HepG2 (cell line): Measurements from ENCODE around the gene SETD3. TPM values are rescaled to one million over a fixed set of nuclear protein-coding genes. Genes with fewer than 3 reads are reported as not detected.

Source experiments
- ATAC-seq: fragments of 200-7000 bp; cut with Tn5 transposase; 3 replicates; pipeline ENCODE4 v1.9.1; 2020; ENCODE audit warnings: mild to moderate bottlenecking, moderate library complexity
- BruUV-seq: library from RNA; stranded (reverse); fragments of 400-500 nt; replicated peaks from 2 replicates; lab custom pipeline; 2021; lab: Mats Ljungman, UMichigan
- CTCF ChIA-PET: fragments of 300-600 bp; formaldehyde crosslinking; extraction: SDS; loops from one replicate; lab custom pipeline; 2021; ENCODE audit warnings: low total read pairs, inconsistent platforms, low intra/inter-chr PET ratio; lab: Yijun Ruan, JAX
- POLR2A ChIA-PET: fragments of 350-600 bp; sonication (Branson Sonifier 250); formaldehyde crosslinking; loops from one replicate; lab custom pipeline; 2020; ENCODE audit warnings: antibody characterized with exemption, inconsistent platforms; lab: Yijun Ruan, JAX
- DNase-seq: peaks from one replicate; pipeline ENCODE4 v3.0.0-alpha.2; 2015; ENCODE audit warnings: low spot score
- FAIRE-seq: peaks from 3 replicates; lab custom pipeline; 2011; peaks lifted over from hg19 to GRCh38; lab: Jason Lieb, UNC
- H2AFZ ChIP-seq: one replicate; pipeline ENCODE4 v1.6.1; 2011; ENCODE audit warnings: low read length, inconsistent platforms
- H3K27ac ChIP-seq: fragments of 300-600 bp; 3 replicates; pipeline ENCODE4 v1.8.0; 2011; ENCODE audit warnings: mixed run types, mild to moderate bottlenecking, mixed read lengths, low read length, inconsistent platforms; ENCODE audit not compliant: insufficient read depth; ENCODE audit errors: extremely low read length
- H3K27me3 ChIP-seq, 2 experiments: fragments of 200-600 bp in 1 of 2; 2 replicates in 1 of 2; 3 replicates in 1 of 2; pipeline versions ENCODE4 v1.6.0 to v1.8.0; 2011; ENCODE audit warnings: low read length in 2 of 2, mild to moderate bottlenecking in 2 of 2, moderate library complexity in 2 of 2, inconsistent platforms in 1 of 2; ENCODE audit not compliant: insufficient read depth in 2 of 2, control insufficient read depth in 1 of 2
- H3K36me3 ChIP-seq, 2 experiments: fragments of 200-600 bp in 1 of 2; replicated peaks in 1 of 2; 2 replicates in 1 of 2; 3 replicates in 1 of 2; pipeline versions ENCODE4 v1.5.1 to v1.8.0; 2011; ENCODE audit warnings: low read length in 2 of 2, inconsistent platforms in 1 of 2; ENCODE audit not compliant: insufficient read depth in 2 of 2, control insufficient read depth in 1 of 2
- H3K4me1 ChIP-seq: 2 replicates; pipeline ENCODE4 v1.5.1; 2012; ENCODE audit warnings: low read length, inconsistent platforms; ENCODE audit not compliant: insufficient read depth
- H3K4me2 ChIP-seq: 2 replicates; pipeline ENCODE4 v1.6.0; 2011; ENCODE audit warnings: low read depth, low read length, inconsistent platforms
- H3K4me3 ChIP-seq, 3 experiments: fragments of 200-600 bp in 1 of 3; sonication (generic), shearing (Covaris generic) in 1 of 3; replicated peaks in 1 of 3; 2 replicates each; pipeline ENCODE4 v1.5.1; 2011 to 2016; ENCODE audit warnings: low read length in 3 of 3, inconsistent platforms in 2 of 3, low read depth in 2 of 3, mild to moderate bottlenecking in 2 of 3, control low read depth in 1 of 3, mixed read lengths in 1 of 3; ENCODE audit not compliant: insufficient read depth in 1 of 3
- H3K79me2 ChIP-seq: one replicate; pipeline ENCODE4 v1.6.1; 2011; ENCODE audit warnings: low read length, inconsistent platforms; ENCODE audit not compliant: insufficient read depth
- H3K9ac ChIP-seq: 2 replicates; pipeline ENCODE4 v1.6.0; 2011; ENCODE audit warnings: mild to moderate bottlenecking, low read depth, low read length, inconsistent platforms; ENCODE audit not compliant: insufficient read depth
- H3K9me3 ChIP-seq: 2 replicates; pipeline ENCODE4 v1.5.1; 2012; ENCODE audit warnings: mild to moderate bottlenecking, low read length
- H4K20me1 ChIP-seq: 2 replicates; pipeline ENCODE4 v1.6.0; 2011; ENCODE audit warnings: inconsistent platforms, mild to moderate bottlenecking, low read length, moderate library complexity; ENCODE audit not compliant: insufficient read depth
- ADNP ChIP-seq: sonication (generic); formaldehyde crosslinking; IDR thresholded peaks from 2 replicates; pipeline ENCODE4 v1.4.0; 2020; ENCODE audit warnings: missing genetic modification reagents
- DRAP1 ChIP-seq: IDR thresholded peaks from 2 replicates; pipeline ENCODE4 v1.6.1; 2016; ENCODE audit warnings: missing genetic modification reagents, missing compliant biosample characterization
- EP300 ChIP-seq, 3 experiments: sonication (generic) in 1 of 3; formaldehyde crosslinking in 1 of 3; IDR thresholded peaks; 2 replicates each; pipeline versions ENCODE4 v1.5.1 to v1.6.1; 2011 to 2020; ENCODE audit warnings: low read depth in 2 of 3, low read length in 2 of 3, borderline replicate concordance in 1 of 3, improper control_type of control experiment in 1 of 3, mild to moderate bottlenecking in 1 of 3, missing genetic modification reagents in 1 of 3, moderate library complexity in 1 of 3
- HBP1 ChIP-seq: IDR thresholded peaks from 2 replicates; pipeline ENCODE4 v1.6.1; 2016; ENCODE audit warnings: low read depth, control low read depth
- HOMEZ ChIP-seq: IDR thresholded peaks from 2 replicates; pipeline ENCODE4 v1.6.1; 2016; ENCODE audit warnings: low read depth
- NCOA2 ChIP-seq: sonication (generic); formaldehyde crosslinking; IDR thresholded peaks from 2 replicates; pipeline ENCODE4 v1.8.0; 2022; ENCODE audit warnings: inconsistent platforms
- NFATC3 ChIP-seq: sonication (generic); formaldehyde crosslinking; IDR thresholded peaks from 2 replicates; pipeline ENCODE4 v1.5.1; 2020; ENCODE audit warnings: mild to moderate bottlenecking, missing genetic modification reagents
- NR1H2 ChIP-seq: sonication (generic); formaldehyde crosslinking; IDR thresholded peaks from 2 replicates; pipeline ENCODE4 v1.8.1; 2022; ENCODE audit warnings: low read depth, missing genetic modification reagents, borderline replicate concordance
- SKIL ChIP-seq: sonication (generic); formaldehyde crosslinking; IDR thresholded peaks from 2 replicates; pipeline ENCODE4 v1.8.0; 2022; ENCODE audit warnings: missing genetic modification reagents, mild to moderate bottlenecking, moderate library complexity, borderline replicate concordance
- TCF7 ChIP-seq: sonication (generic); IDR thresholded peaks from 2 replicates; pipeline ENCODE4 v1.6.1; 2016; ENCODE audit warnings: antibody characterized with exemption, low read depth
- ZBTB14 ChIP-seq: sonication (generic); formaldehyde crosslinking; IDR thresholded peaks from 2 replicates; pipeline ENCODE4 v1.4.0; 2020; ENCODE audit warnings: missing genetic modification reagents
- ZNF224 ChIP-seq: sonication (generic); formaldehyde crosslinking; IDR thresholded peaks from 2 replicates; pipeline ENCODE4 v1.5.0; 2020; ENCODE audit warnings: mild to moderate bottlenecking, missing genetic modification reagents
- ZNF331 ChIP-seq: sonication (generic); formaldehyde crosslinking; IDR thresholded peaks from 2 replicates; pipeline ENCODE4 v1.4.0; 2020; ENCODE audit warnings: missing genetic modification reagents
- ZNF589 ChIP-seq: sonication (generic); formaldehyde crosslinking; conservative IDR thresholded peaks from 2 replicates; pipeline ENCODE4 v1.8.0; 2022; ENCODE audit warnings: mild to moderate bottlenecking, moderate library complexity, missing genetic modification reagents
- ZNF746 ChIP-seq: sonication (generic); formaldehyde crosslinking; IDR thresholded peaks from 2 replicates; pipeline ENCODE4 v1.8.0; 2022; ENCODE audit warnings: mild to moderate bottlenecking, missing genetic modification reagents
- ZNF780A ChIP-seq: sonication (generic); formaldehyde crosslinking; IDR thresholded peaks from 2 replicates; pipeline ENCODE4 v1.8.0; 2022; ENCODE audit warnings: mild to moderate bottlenecking, missing genetic modification reagents, moderate library complexity
- ZZZ3 ChIP-seq: sonication (generic); formaldehyde crosslinking; IDR thresholded peaks from 2 replicates; pipeline ENCODE4 v1.4.0; 2020; ENCODE audit warnings: missing genetic modification reagents, mild to moderate bottlenecking, borderline replicate concordance
- whole genome bisulfite sequencing: methylation state at CpG from one replicate; pipeline ENCODE4 v1.1.6; 2017; ENCODE audit warnings: low lambda C conversion rate; 5-methylcytosine and 5-hydroxymethylcytosine counted together
- in situ Hi-C: cut with HindIII; loops from 2 replicates; pipeline ENCODE4 v1.10.0; 2017; ENCODE audit warnings: low pct_unique_long_range_greater_than_20kb; ENCODE audit not compliant: extremely low pct_ligation_motif_present
- intact Hi-C: fragments of 100-400 bp; cut with micrococcal nuclease; formaldehyde crosslinking; loops from one replicate; pipeline ENCODE4 v1.10.0; 2022; ENCODE audit not compliant: unreplicated experiment
- polyA plus RNA-seq, 8 experiments: library from polyadenylated mRNA; depleted of rRNA in 3 of 8; stranded (reverse) in 7 of 8; unstranded in 1 of 8; fragments of >200 nt; fragmentation: Illumina TruSeq in 4 of 8; extraction: Trizol in 4 of 8; gene quantifications; 2 replicates each; pipeline versions ENCODE4 v1.2.1 to v1.2.3, GENCODE V29; 2011 to 2016; ENCODE audit warnings: low read depth in 4 of 8, missing spikeins in 1 of 8, mixed read lengths in 1 of 8; ENCODE audit not compliant: insufficient read depth in 1 of 8
- total RNA-seq, 5 experiments: library from RNA; depleted of rRNA; stranded (reverse); fragments of >200 nt; fragmentation: Illumina TruSeq; extraction: Trizol; gene quantifications; 2 replicates each; pipeline ENCODE4 v1.2.3, GENCODE V29; 2016; ENCODE audit warnings: low read depth in 1 of 5

The SETD3 gene
- total and polyA plus RNA-seq, 2 of the 13 experiments (the other 11 are each of a cell fraction or from before 2014, with no cell fraction given) = 30.3 to 67.1 TPM

DNA sequence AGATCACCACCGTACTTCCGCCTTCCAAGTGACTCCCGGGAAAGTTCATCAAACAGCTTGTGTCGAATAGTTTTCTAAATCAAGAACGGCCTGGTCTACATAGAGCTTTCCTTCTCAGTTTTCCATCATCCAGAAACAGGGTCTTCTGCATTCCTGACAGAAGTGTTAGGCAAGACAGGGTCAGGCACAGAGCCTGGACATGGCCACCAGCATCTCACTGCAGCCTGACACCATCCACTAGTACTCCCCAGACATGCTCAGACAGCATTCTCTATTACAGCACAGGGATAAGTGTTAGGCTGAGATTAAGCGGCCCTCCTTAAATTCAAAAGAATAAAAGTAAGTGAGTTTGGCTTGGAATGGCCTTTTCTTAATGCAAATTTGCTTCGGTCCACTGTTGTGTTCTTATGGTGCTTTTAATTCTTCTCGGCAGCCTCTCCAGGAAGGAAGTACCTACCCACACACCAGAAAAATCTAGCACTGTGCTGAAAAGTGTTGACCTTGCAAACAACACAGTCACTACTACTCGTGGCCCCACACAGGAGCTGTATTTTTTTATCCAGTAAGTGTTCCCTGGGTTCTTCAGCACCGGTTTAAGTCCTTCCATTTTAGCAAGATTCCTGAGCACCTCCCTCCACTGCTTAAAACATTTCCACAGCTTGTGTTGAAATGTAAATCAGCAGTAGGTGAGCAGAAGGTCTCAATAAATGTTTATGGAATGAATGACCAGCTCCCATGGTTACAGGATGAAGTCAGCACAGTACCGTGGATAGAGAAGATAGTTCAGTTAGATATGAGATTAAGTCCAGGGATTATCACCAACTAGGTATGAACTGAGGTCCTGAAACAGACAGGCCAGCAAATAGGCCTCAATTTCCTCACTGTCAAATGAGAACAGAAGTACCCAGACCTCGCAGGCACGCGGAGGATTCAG is 44.1 kb downstream of the SETD3 start:
- WGBS = 95% methylated on average over 14 of the region's 14 CpGs
- Histone ChIP-seq H3K9ac (no peak overlapping the region), H3K9me3 (no peaks in the 10 kb centered on the region), H2AFZ (no peak overlapping the region), H3K4me2 (no peak overlapping the region), H3K27me3 (no peaks in the 10 kb centered on the region), H3K4me3 (no peak overlapping the region), H4K20me1 (no peaks in the 10 kb centered on the region), H3K79me2 (no peaks in the 10 kb centered on the region), H3K4me1 (no peaks in the 10 kb centered on the region), H3K36me3 (peaks cover 9 to 39% of the 10 kb centered on the region in 2 experiments), H3K27ac (no peak overlapping the region)
- DNase-seq (no peak), FAIRE-seq (no peak), ATAC-seq (no peak)
- intact Hi-C loops (no loop called here), in situ Hi-C loops (no loop called here)
- BruUV-seq = no TSS peak
- ChIA-PET POLR2A (no interaction called here), CTCF (no interaction called here)
- TF ChIP-seq DRAP1 (CRISPR knock-in tag) (no peak), ZNF780A (CRISPR knock-in tag) (no peak), ZBTB14 (CRISPR knock-in tag) (no peak), HBP1 (CRISPR knock-in tag) (no peak), EP300 (IDR thresholded peaks at IDR 0.05; ENCODE audit: low read depth in 2 of 2, low read length in 2 of 2) (no peak), EP300 (CRISPR knock-in tag; IDR thresholded peaks at IDR 0.05; ENCODE audit: borderline replicate concordance) (no peak), ZNF331 (no peak), NCOA2 (CRISPR knock-in tag) (no peak), TCF7 (no peak), NR1H2 (no peak), HOMEZ (CRISPR knock-in tag) (no peak), ADNP (CRISPR knock-in tag) (no peak), ZNF224 (CRISPR knock-in tag) (no peak), SKIL (CRISPR knock-in tag) (no peak), ZZZ3 (CRISPR knock-in tag) (no peak), ZNF589 (no peak), ZNF746 (no peak), NFATC3 (CRISPR knock-in tag) (no peak)
